Panc1 (cell line): Measurements from ENCODE around the gene DIMT1. TPM values are rescaled to one million over a fixed set of nuclear protein-coding genes. Genes with fewer than 3 reads are reported as not detected.
A peak's percentile ranks its signal among the peaks of the same experiment; 100 is the strongest.

Source experiments
- ATAC-seq: fragments of 200-7000 bp; cut with Tn5 transposase; 2 replicates; pipeline ENCODE4 v1.9.1; 2020; ENCODE audit warnings: mild to moderate bottlenecking, moderate library complexity
- Bru-seq: library from RNA; stranded (reverse); fragments of 400-500 nt; gene quantifications from one replicate; lab custom pipeline; 2021; lab: Mats Ljungman, UMichigan
- BruChase-seq, 2 experiments: library from RNA; stranded (reverse); fragments of 400-500 nt; gene quantifications; one replicate each; lab custom pipeline; 2021; lab: Mats Ljungman, UMichigan
- BruUV-seq: library from RNA; stranded (reverse); fragments of 400-500 nt; replicated peaks from 2 replicates; lab custom pipeline; 2021; lab: Mats Ljungman, UMichigan
- CTCF ChIA-PET: fragments of 300-600 bp; sonication (Branson Sonifier 250); formaldehyde crosslinking; loops from one replicate; lab custom pipeline; 2022; ENCODE audit warnings: antibody characterized with exemption; lab: Charles Lee
- POLR2A ChIA-PET: fragments of 300-600 bp; sonication (Branson Sonifier 250); formaldehyde crosslinking; loops from one replicate; lab custom pipeline; 2022; ENCODE audit warnings: antibody characterized with exemption; lab: Charles Lee
- DNase-seq: peaks from one replicate; pipeline ENCODE4 v3.0.0-alpha.2; 2010; ENCODE audit warnings: low read depth, low spot score
- H3K27ac ChIP-seq: 2 replicates; pipeline ENCODE4 v1.5.1; 2011; ENCODE audit warnings: mild to moderate bottlenecking, low read length, inconsistent platforms
- H3K27me3 ChIP-seq: fragments of 200-500 bp; sonication (Bioruptor generic); 2 replicates; pipeline ENCODE4 v1.6.0; 2014; ENCODE audit warnings: low read length, inconsistent platforms; ENCODE audit not compliant: control insufficient read depth, insufficient read depth
- H3K36me3 ChIP-seq: fragments of 200-500 bp; sonication (Bioruptor generic); 2 replicates; pipeline ENCODE4 v1.5.1; 2014; ENCODE audit warnings: inconsistent platforms, mild to moderate bottlenecking, low read length, moderate library complexity; ENCODE audit not compliant: control insufficient read depth, insufficient read depth
- H3K4me1 ChIP-seq: 2 replicates; pipeline ENCODE4 v1.5.1; 2011; ENCODE audit warnings: inconsistent platforms, mild to moderate bottlenecking, low read length, moderate library complexity; ENCODE audit not compliant: control insufficient read depth, insufficient read depth
- H3K4me3 ChIP-seq, 2 experiments: 2 replicates each; pipeline ENCODE4 v1.5.1; 2011 to 2012; ENCODE audit warnings: low read depth in 2 of 2, low read length in 2 of 2, mild to moderate bottlenecking in 2 of 2, inconsistent platforms in 1 of 2, moderate library complexity in 1 of 2
- H3K9me3 ChIP-seq: fragments of 200-500 bp; sonication (Bioruptor generic); 2 replicates; pipeline ENCODE4 v1.5.1; 2014; ENCODE audit warnings: low read depth, mild to moderate bottlenecking, inconsistent platforms, low read length, moderate library complexity; ENCODE audit not compliant: control insufficient read depth, insufficient read depth
- CTCF ChIP-seq: fragments of 450-650 bp; IDR thresholded peaks from 2 replicates; pipeline ENCODE4 v1.5.1; 2017; ENCODE audit warnings: mild to moderate bottlenecking
- POLR2AphosphoS5 ChIP-seq: IDR thresholded peaks from 2 replicates; pipeline ENCODE4 v1.6.1; 2012; ENCODE audit warnings: mild to moderate bottlenecking, low read depth, low read length, moderate library complexity
- REST ChIP-seq, 2 experiments: IDR thresholded peaks; 2 replicates each; pipeline ENCODE4 v1.6.1; 2011 to 2012; ENCODE audit warnings: low read depth in 2 of 2, control low read depth in 1 of 2, low read length in 1 of 2, mild to moderate bottlenecking in 1 of 2, moderate library complexity in 1 of 2; ENCODE audit not compliant: insufficient read depth in 1 of 2
- SIN3A ChIP-seq: IDR thresholded peaks from 2 replicates; pipeline ENCODE4 v1.6.1; 2012; ENCODE audit warnings: low read depth, mild to moderate bottlenecking, low read length, moderate library complexity, borderline replicate concordance; ENCODE audit not compliant: insufficient read depth
- TCF7L2 ChIP-seq: IDR thresholded peaks from 2 replicates; pipeline ENCODE4 v1.6.1; 2011; ENCODE audit warnings: mild to moderate bottlenecking, low read depth, low read length, inconsistent platforms
- in situ Hi-C: cut with HindIII; loops from 2 replicates; pipeline ENCODE4 v1.10.0; 2016; ENCODE audit warnings: low sequenced_read_pairs, low pct_unique_long_range_greater_than_20kb
- intact Hi-C: fragments of 100-400 bp; cut with micrococcal nuclease; formaldehyde crosslinking; loops from one replicate; pipeline ENCODE4 v1.10.0; 2022; ENCODE audit not compliant: unreplicated experiment
- long read RNA-seq: library from polyadenylated mRNA; unstranded; transcript quantifications from one replicate; pipeline ENCODE4 v2.0.0, GENCODE V29; 2021; ENCODE audit not compliant: unreplicated experiment
- polyA plus RNA-seq: library from polyadenylated mRNA; unstranded; fragments of >200 nt; gene quantifications from one replicate; pipeline ENCODE4 v1.2.1, GENCODE V29; 2012; ENCODE audit warnings: missing spikeins; ENCODE audit not compliant: insufficient read length
- total RNA-seq: library from RNA; stranded (reverse); gene quantifications from one replicate; pipeline ENCODE4 v1.2.1, GENCODE V29; 2021; ENCODE audit not compliant: unreplicated experiment

DIMT1 gene
- total RNA-seq (37.2 TPM), Bru-seq, nascent RNA (percentile 73 among the genes with signal in this experiment), BruChase-seq, experiment 1, labeled RNA remaining after a 2-hour chase (percentile 69 among the genes with signal in this experiment), BruChase-seq, experiment 2, labeled RNA remaining after a 6-hour chase (percentile 85 among the genes with signal in this experiment)
- polyA plus RNA-seq: 23.4 TPM
- long read RNA-seq, transcript DIMT1-201 (12 exons, 2,859 nt): major isoform, 52 of 60 reads
- long read RNA-seq, partial matches to known transcripts: 0 of 60 reads
- long read RNA-seq, other reads (novel, unspliced or antisense): 6 of 60 reads

GRCh38 chr5:62403411-62404250, at the start of gene DIMT1:
TSS of gene DIMT1 (minus strand) at chr5:62403905. CDS start at chr5:62403772, 133 bp downstream.
- DNase-seq: peak; percentile 92
- peak within 1 kb of the TSS; percentile 98 for H3K27ac ChIP-seq
- TF ChIP-seq SIN3A: peak; percentile 83
- TF ChIP-seq CTCF: no peak
- TF ChIP-seq POLR2AphosphoS5: peak; percentile 91
- no peak for TF ChIP-seq REST (IDR thresholded peaks at IDR 0.05; ENCODE audit: insufficient read depth in 1 of 2, low read depth in 2 of 2, low read length in 1 of 2)
- TF ChIP-seq TCF7L2: 0 out of 2 replicates have a peak, but pooled peaks have one; percentile 30
- POLR2A ChIA-PET: interaction anchor here (0.6 to 2.2 kb wide), 3 partner anchors 9 to 82 kb away, joined by 5 to 11 read pairs (median 5); partner anchors contain the start of gene IPO11
- H3K27me3 ChIP-seq: no peaks in the 10 kb centered on the region
- peaks cover 6% of the 10 kb centered on the region; the same call in 1 of the 2 replicates for H3K4me1 ChIP-seq
- CTCF ChIA-PET: interaction anchor here (0.6 to 0.7 kb wide), 3 partner anchors 9 to 51 kb away, joined by 4 to 5 read pairs (median 5); partner anchors contain the start of gene IPO11
- ATAC-seq: peak; percentile 100
- BruUV-seq: no TSS peak
- peak within 1 kb of the TSS; percentile 69 to 85 for H3K4me3 ChIP-seq
- intact Hi-C loops (no loop called here), in situ Hi-C loops (no loop called here)
- no peaks in the 10 kb centered on the region for H3K9me3 ChIP-seq
- no peaks in the 10 kb centered on the region; the same call in 1 of the 2 replicates for H3K36me3 ChIP-seq

- in situ Hi-C loops: no loop called here
Measured at GRCh38 chr5:62450259-62450658, 46.6 kb upstream of the DIMT1 start.

More at GRCh38 chr5:62450259-62450658, 46.6 kb upstream of the DIMT1 start:
- Histone ChIP-seq H3K27ac (no peak overlapping the region), H3K27me3 (no peaks in the 10 kb centered on the region), H3K4me3 (no peak overlapping the region), H3K9me3 (no peaks in the 10 kb centered on the region), H3K36me3 (0 out of 2 replicates have a peak, but pooled peaks cover 8% of the 10 kb centered on the region), H3K4me1 (no peaks in the 10 kb centered on the region)
- no peak for DNase-seq
- TF ChIP-seq CTCF (no peak), SIN3A (no peak), POLR2AphosphoS5 (no peak), TCF7L2 (no peak), REST (IDR thresholded peaks at IDR 0.05; ENCODE audit: insufficient read depth in 1 of 2, low read depth in 2 of 2, low read length in 1 of 2) (no peak)
- POLR2A ChIA-PET: no interaction called here
- no peak for ATAC-seq
- CTCF ChIA-PET: no interaction called here
- BruUV-seq: no TSS peak
- intact Hi-C loops: no loop called here
